ES-I3 (cell line): ENCODE measurements around the gene TRAPPC14.

Source experiments
- H3K36me3 ChIP-seq: 2 replicates; pipeline ENCODE4 v1.6.1; 2013; ENCODE audit warnings: mild to moderate bottlenecking, low read length, control low read depth, moderate library complexity; ENCODE audit not compliant: insufficient read depth
- H3K4me1 ChIP-seq: 2 replicates; pipeline ENCODE4 v1.6.1; 2013; ENCODE audit warnings: mild to moderate bottlenecking, control low read depth, low read length; ENCODE audit not compliant: insufficient read depth
- H3K9ac ChIP-seq: 2 replicates; pipeline ENCODE4 v1.6.1; 2013; ENCODE audit warnings: low read depth, mild to moderate bottlenecking, low read length, moderate library complexity
- H3K9me3 ChIP-seq: 2 replicates; pipeline ENCODE4 v1.6.1; 2013; ENCODE audit warnings: mild to moderate bottlenecking, low read length, moderate library complexity; ENCODE audit not compliant: control insufficient read depth, insufficient read depth

Gene TRAPPC14

DNA sequence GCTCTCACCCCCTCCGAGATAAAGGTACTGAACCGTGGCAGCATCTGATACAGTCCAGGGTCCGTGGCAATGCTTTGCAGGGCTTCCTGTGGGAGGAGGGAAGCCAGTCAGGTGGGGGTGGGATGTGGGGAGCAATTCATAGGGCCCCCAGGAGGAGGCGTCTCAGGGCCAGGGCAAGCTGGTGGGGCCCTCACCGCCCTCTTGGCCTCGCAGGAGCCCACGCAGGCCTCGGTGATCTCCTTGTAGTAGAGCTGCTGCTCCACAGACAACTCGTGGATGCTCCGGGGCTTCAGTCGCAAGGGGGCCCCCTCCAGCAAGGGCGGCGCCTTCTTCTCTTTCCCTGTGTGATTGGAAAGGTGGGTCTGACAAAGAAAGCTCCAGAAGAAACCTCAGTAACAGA, 46.6 kb downstream of the TRAPPC14 start:
- H3K4me1 ChIP-seq: no peaks in the 10 kb centered on the region
- H3K36me3 ChIP-seq: peaks cover 11% of the 10 kb centered on the region
- no peaks in the 10 kb centered on the region for H3K9me3 ChIP-seq
- H3K9ac ChIP-seq: no peak overlapping the region

DNA sequence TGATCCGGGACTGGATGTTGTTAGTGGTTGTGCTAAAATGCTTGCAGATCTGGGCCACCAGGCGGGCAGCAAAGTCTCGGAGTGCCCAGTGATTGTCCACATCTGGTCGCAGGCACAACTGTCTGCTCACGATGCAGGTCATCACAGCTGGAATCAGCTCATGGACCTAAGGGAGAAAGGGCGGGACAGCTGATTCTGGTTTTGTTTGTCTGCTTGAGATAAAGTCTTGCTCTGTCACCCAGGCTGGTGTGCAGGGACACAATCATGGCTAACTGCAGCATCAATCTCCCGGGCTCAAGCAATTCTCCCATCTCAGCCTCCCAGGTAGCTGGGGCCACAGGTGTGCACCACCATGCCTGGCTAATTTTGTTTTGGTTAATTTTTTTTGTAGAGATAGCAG, 47.4 kb downstream of the TRAPPC14 start:
- Histone ChIP-seq H3K36me3 (peaks cover 11% of the 10 kb centered on the region), H3K4me1 (no peaks in the 10 kb centered on the region), H3K9ac (no peak overlapping the region), H3K9me3 (no peaks in the 10 kb centered on the region)

DNA sequence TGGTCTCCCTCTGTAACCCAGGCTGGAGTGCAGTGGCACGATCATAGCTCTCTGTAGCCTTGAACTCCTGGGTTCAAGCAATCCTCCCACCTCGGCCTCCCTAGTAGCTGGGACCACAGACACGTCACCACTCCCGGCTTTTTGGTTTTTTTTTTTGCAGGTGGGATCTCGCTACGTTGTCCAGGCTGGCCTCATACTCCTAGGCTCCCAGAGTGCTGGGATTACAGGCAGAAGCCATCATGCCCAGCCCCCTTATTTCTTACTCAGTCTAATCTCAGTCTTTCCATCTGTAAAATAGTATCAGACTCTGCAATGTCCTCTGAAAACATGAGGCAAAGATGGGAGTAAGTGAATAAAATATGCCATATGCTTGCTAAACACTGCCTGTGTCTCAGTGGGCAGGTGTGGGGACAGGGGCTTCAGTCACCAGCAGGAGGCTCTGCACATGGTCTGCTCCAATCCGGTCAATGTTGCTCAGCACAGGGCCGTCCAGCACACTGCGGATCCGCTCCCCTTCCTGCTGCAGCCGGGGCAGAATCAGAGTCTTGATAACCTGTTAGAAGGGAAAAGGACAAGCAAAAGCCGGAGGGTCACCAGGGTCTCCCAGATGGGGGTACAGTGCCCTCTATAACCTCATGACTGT, 48.9 kb downstream of the TRAPPC14 start:
- Histone ChIP-seq H3K9me3 (no peaks in the 10 kb centered on the region), H3K4me1 (no peaks in the 10 kb centered on the region), H3K36me3 (peaks cover 11% of the 10 kb centered on the region), H3K9ac (no peak overlapping the region)

DNA sequence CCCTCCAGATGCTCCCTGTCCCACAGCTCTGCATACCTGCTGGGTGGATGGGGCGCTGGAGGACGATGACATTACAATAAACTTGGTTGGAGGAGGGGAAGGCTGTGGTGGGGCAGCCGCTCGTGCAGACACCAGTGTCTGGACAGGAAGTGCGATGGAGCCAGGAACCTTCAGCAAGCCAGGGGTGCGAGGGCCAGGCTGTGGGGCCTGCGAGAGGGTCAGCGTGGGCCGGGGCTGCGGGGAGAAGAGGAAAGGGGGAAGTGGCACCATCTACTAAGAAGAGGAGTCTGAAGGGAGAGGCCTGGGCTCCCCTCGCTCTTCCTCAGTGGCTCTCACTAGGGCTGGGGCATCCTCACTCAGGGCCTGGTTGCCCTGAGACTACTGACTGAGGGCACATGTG, 50.6 kb downstream of the TRAPPC14 start:
- no peaks in the 10 kb centered on the region for H3K9me3 ChIP-seq
- H3K4me1 ChIP-seq: no peaks in the 10 kb centered on the region
- H3K9ac ChIP-seq: no peak overlapping the region
- H3K36me3 ChIP-seq: peaks cover 8% of the 10 kb centered on the region

DNA sequence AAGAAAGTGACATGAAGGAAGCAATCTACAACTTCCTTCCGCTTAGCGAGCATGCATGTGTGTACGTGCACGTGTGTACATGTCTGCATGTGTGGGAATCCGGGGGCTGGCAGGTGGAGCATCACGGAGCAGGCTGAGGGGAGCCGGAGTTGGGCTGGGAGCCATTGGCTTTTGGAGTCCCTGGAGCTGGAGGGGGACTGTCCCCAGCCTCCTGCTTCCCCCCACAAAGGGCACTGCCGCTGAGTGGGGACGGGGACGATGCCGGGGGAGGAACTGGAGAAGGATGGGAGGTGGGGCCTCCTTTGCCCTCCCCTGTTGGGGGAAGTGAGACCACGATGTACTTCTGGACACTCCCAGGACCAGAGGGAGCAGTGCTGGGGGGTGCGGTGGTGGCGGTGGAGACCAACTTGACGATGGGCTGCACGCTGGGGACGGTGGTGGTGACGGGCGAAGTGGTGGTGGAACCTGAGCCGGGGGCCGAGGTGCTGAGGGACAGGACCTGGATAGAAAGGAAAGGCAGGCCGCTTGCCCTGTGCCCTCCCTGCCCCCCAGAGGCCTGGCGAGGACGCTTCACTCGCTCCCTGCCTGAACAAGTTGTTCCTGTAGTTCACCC, 51.3 kb downstream of the TRAPPC14 start:
- no peaks in the 10 kb centered on the region for H3K4me1 ChIP-seq
- H3K36me3 ChIP-seq: peaks cover 8% of the 10 kb centered on the region
- no peak overlapping the region for H3K9ac ChIP-seq
- H3K9me3 ChIP-seq: no peaks in the 10 kb centered on the region

DNA sequence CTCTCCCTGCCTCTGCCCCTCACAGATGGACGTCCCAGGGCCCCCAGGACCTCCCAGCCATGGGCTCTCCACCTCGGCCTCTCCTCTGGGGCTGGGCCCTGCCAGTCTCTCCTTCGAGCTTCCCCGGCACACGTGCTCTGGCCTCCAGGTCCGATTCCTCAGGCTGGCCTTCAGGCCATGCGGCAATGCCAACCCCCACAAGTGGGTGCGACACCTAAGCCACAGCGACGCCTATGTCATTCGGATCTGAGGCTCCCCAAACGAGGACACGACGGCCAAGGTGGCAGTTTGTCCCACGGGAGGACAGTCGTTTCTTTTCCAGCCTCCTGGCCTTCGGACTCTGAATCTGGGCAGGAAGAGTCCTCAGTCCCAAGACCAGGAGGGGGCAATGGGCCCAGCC, 51.9 kb downstream of the TRAPPC14 start:
- Histone ChIP-seq H3K9ac (no peak overlapping the region), H3K9me3 (no peaks in the 10 kb centered on the region), H3K4me1 (no peaks in the 10 kb centered on the region), H3K36me3 (peaks cover 8% of the 10 kb centered on the region)

DNA sequence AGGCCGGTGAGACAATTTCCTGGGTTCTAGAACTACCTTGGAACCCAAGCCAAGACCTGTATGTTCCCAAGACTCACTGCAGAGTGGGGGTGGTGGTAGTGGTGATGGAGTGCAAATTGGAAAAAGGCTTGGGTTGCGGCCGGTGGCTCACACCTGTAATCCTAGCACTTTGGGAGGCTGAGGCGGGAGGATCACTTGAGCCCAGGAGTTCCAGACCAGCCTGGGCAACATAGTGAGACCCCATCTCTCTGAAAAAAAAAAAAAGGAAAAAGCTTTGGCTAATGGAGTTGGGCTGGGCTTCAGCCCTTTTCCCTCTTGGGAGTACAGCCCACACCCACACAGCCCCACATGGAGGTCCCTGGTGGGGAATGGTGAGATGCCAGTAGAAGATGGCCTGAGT, 53.0 kb downstream of the TRAPPC14 start:
- H3K36me3 ChIP-seq: peaks cover 2% of the 10 kb centered on the region

More for the DNA sequence above, 53.0 kb downstream of the TRAPPC14 start:
- no peak overlapping the region for H3K9ac ChIP-seq
- H3K4me1 ChIP-seq: no peaks in the 10 kb centered on the region
- H3K9me3 ChIP-seq: no peaks in the 10 kb centered on the region
